ENCODE results near the gene PDGFRB.

PDGFRB gene

DNA sequence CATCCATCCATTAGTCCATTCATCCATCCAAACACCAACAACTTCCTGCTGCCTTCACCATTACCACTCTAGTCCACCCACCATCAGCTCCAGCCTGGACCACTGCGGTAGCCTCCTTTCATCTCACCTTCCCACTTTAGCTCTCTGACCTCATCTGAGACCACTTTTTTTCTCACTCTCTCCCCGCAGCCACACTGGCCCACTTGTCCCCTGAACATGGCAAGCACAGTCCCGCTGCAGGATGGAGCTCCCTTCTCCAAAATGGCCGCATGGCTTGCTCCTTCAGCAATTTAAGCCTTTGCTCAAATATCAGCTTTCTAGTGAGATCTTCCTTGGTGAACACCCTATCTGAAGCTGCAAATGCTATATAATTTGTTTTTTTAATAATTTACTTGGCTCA is 80.4 kb downstream of the PDGFRB start:
- DNase-seq (ENCODE audit: low read depth), result no peak
- no peak overlapping the region for H3K4me3 ChIP-seq (ENCODE audit: low read length)
- TF ChIP-seq, protein P1, sequence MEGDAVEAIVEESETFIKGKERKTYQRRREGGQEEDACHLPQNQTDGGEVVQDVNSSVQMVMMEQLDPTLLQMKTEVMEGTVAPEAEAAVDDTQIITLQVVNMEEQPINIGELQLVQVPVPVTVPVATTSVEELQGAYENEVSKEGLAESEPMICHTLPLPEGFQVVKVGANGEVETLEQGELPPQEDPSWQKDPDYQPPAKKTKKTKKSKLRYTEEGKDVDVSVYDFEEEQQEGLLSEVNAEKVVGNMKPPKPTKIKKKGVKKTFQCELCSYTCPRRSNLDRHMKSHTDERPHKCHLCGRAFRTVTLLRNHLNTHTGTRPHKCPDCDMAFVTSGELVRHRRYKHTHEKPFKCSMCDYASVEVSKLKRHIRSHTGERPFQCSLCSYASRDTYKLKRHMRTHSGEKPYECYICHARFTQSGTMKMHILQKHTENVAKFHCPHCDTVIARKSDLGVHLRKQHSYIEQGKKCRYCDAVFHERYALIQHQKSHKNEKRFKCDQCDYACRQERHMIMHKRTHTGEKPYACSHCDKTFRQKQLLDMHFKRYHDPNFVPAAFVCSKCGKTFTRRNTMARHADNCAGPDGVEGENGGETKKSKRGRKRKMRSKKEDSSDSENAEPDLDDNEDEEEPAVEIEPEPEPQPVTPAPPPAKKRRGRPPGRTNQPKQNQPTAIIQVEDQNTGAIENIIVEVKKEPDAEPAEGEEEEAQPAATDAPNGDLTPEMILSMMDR (IDR thresholded peaks at IDR 0.05; ENCODE audit: insufficient read depth, low read depth, low read length, missing control alignments), result no peak

DNA sequence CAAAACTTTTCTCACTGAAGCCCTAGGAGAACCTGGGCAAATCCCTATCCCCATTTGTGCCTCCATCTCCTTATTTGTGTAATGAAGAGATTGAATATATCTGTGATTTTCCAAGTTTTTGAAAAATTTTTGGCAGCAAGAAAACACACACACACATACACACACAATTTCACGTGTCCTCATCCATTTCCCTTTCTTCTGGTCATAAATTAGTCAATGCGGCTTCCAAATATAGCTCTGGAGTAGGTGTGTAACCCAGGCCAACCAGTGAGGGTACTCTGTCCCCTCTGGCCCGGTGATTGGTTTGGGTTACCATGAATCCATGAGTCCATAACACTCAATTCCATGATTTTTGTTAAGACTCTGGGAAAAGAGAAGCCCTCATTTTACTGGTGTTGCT is 82.0 kb downstream of the PDGFRB start:
- DNase-seq (ENCODE audit: low read depth), result no peak
- TF ChIP-seq, protein P1 (IDR thresholded peaks at IDR 0.05; ENCODE audit: insufficient read depth, low read depth, low read length, missing control alignments), result no peak
- no peak overlapping the region for H3K4me3 ChIP-seq (ENCODE audit: low read length)

- DNase-seq (ENCODE audit: low read depth), result no peak
- TF ChIP-seq, protein P1 (IDR thresholded peaks at IDR 0.05; ENCODE audit: insufficient read depth, low read depth, low read length, missing control alignments), result no peak
These were observed 82.5 kb downstream of the PDGFRB start for GRCh38 chr5:150073086-150073625.

DNA sequence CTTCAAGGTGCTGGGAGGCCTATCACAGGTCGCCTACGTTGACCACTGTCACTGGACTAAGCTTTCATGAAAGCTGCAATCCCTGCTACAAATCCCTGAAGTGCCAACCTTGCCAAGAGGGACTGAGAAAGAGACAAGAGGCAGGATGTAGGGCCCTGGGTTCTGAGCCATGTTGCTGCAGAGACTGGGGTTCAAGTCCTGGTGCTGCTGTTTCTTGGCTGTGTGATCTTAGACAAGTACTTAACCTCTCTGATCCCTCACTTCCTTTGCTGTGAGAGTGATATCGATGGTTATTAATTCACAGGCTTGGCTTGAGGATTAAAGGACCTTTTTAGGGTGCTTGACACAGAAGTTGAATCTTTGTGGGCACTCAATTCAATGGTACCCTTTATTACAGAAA is 84.8 kb downstream of the PDGFRB start:
- TF ChIP-seq, protein P1 (IDR thresholded peaks at IDR 0.05; ENCODE audit: insufficient read depth, low read depth, low read length, missing control alignments), result no peak
- H3K4me3 ChIP-seq (ENCODE audit: low read length), result no peak overlapping the region
- no peak for DNase-seq (ENCODE audit: low read depth)

More at GRCh38 chr5:150073086-150073625, 82.5 kb downstream of the PDGFRB start:
- no peak overlapping the region for H3K4me3 ChIP-seq (ENCODE audit: low read length)

- no peak for DNase-seq (ENCODE audit: low read depth)
- H3K4me3 ChIP-seq (ENCODE audit: low read length), result no peak overlapping the region
- TF ChIP-seq, protein P1 (IDR thresholded peaks at IDR 0.05; ENCODE audit: insufficient read depth, low read depth, low read length, missing control alignments), result no peak
These were observed 85.7 kb downstream of the PDGFRB start for GRCh38 chr5:150069672-150070627.

- TF ChIP-seq, protein P1 (IDR thresholded peaks at IDR 0.05; ENCODE audit: insufficient read depth, low read depth, low read length, missing control alignments), result no peak
- DNase-seq (ENCODE audit: low read depth), result no peak
- no peak overlapping the region for H3K4me3 ChIP-seq (ENCODE audit: low read length)
These were observed 86.5 kb downstream of the PDGFRB start for GRCh38 chr5:150068961-150069645.
